Measurements from ENCODE around the gene SFT2D2.

SFT2D2 gene

DNA sequence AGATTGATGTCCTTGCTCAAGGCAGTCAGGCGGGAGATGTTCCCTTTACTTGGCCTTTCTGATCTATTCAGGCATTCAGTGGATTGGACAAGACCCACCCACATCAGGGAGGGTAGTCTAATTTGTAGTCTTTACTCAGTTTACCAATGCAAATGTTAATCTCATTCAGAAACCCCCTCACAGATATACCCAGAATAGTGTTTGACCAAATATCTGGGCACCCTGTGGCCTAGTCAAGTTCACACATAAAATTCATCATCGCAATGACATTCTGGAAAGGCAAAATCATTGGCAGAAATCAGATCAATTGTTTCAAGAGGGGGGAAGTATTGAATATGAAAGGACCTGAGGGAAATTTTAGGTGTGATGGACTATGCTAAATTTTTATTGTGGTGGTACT is 12.5 kb upstream of the SFT2D2 start:
- no peak overlapping the region for H3K4me3 ChIP-seq (ENCODE audit: low read length)
- TF ChIP-seq, protein P1, sequence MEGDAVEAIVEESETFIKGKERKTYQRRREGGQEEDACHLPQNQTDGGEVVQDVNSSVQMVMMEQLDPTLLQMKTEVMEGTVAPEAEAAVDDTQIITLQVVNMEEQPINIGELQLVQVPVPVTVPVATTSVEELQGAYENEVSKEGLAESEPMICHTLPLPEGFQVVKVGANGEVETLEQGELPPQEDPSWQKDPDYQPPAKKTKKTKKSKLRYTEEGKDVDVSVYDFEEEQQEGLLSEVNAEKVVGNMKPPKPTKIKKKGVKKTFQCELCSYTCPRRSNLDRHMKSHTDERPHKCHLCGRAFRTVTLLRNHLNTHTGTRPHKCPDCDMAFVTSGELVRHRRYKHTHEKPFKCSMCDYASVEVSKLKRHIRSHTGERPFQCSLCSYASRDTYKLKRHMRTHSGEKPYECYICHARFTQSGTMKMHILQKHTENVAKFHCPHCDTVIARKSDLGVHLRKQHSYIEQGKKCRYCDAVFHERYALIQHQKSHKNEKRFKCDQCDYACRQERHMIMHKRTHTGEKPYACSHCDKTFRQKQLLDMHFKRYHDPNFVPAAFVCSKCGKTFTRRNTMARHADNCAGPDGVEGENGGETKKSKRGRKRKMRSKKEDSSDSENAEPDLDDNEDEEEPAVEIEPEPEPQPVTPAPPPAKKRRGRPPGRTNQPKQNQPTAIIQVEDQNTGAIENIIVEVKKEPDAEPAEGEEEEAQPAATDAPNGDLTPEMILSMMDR (conservative IDR thresholded peaks at IDR 0.05; ENCODE audit: low read length): no peak
- DNase-seq (ENCODE audit: low read depth): no peak

DNA sequence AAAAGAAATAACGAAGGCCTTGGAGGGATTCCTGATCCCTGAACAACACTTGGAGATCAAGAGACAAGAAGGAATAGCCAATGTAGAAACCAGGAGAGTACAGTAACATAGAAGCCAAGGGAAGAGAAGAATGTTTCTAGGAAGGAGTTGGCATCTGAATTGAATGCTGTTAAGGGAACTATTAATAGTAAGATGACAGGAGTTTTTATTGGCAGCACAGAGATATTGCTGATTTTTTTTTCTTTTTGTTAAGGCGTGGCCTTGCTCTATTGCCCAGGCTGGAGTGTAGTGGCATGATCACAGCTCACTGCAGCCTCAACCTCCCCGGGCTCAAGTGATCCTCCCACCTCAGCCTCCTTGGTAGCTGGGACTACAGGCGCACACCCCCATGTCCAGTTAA is 9.6 kb upstream of the SFT2D2 start:
- DNase-seq (ENCODE audit: low read depth): peak; percentile 16
- TF ChIP-seq, protein P1 (conservative IDR thresholded peaks at IDR 0.05; ENCODE audit: low read length): no peak
- H3K4me3 ChIP-seq (ENCODE audit: low read length): no peak overlapping the region

DNA sequence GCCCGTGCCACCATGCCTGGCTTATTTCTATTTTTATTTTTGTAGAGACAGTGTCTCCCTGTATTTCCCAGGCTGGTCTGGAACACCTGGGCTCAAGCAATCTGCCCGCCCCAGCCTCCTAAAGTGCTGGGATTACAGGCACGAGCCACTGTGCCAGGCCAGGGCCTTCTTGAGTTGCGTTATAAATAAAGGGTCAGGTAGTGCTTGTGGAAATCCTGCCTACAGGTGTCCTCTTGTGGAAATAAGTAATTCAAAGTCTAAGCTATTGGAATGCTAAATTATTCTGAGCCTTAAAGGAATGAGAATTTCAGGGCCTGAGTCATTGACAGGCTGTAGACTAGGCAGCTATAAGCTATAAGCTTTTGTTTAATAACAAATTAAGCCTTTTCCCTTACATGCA is 8.1 kb upstream of the SFT2D2 start:
- H3K4me3 ChIP-seq (ENCODE audit: low read length): no peak overlapping the region
- TF ChIP-seq, protein P1 (conservative IDR thresholded peaks at IDR 0.05; ENCODE audit: low read length): no peak
- DNase-seq (ENCODE audit: low read depth): no peak

DNA sequence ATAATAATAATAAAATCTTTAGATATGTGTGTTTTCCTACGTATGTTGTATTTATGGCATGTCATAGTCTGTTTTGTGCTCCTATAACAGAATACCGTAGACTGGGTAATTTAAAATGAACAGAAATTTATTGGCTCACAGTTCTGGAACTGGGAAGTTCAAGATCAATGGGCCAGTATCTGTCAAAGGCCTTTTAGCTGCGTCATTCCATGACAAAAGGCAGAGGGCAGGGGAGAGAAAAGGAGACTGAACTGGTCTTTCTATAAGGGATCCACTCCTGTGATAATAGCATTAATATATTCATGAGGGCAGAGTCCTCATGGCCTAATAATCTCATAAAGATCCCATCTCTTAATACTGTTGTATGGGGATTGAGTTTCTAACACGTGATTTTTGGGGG is 7.1 kb upstream of the SFT2D2 start:
- DNase-seq (ENCODE audit: low read depth): no peak
- TF ChIP-seq, protein P1 (conservative IDR thresholded peaks at IDR 0.05; ENCODE audit: low read length): no peak
- H3K4me3 ChIP-seq (ENCODE audit: low read length): no peak overlapping the region

DNA sequence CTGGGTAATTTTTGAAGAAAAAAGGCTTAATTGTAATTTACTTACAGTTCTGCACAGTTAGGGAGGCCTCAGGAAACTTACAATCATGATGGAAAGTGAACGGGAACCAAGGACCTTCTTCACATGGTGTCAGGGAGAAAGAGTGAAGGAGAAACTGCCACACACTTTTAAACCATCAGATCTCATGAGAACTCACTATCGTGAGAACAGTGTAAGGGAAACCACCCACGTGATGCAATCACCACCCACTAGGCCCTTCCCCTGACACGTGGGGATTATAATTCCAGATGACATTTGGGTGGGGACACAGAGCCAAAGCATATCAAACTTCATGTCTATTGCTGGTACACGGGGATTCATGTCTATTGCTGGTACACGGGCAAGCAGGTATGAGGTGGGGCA is 5.3 kb upstream of the SFT2D2 start:
- no peak for DNase-seq (ENCODE audit: low read depth)
- TF ChIP-seq, protein P1 (conservative IDR thresholded peaks at IDR 0.05; ENCODE audit: low read length): no peak
- no peak overlapping the region for H3K4me3 ChIP-seq (ENCODE audit: low read length)

DNA sequence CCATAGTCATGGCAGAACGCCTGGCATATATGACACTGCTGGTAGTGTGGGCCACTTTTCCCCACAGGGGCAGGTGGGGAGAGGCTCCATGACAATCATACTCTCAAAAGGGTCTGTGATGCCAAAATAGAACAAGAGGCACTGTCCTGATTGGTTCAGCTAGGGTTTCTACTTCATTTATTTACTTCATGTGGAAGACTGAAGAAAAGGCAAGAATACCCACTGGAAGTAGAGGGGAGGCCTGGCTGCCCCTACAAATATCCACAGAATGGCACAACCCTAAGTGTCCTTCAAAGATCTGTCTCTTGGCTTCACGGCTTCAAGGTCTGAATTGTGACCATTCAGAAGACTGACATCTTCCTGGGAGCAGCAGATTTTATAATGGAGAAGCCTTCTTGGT is 4.5 kb upstream of the SFT2D2 start:
- TF ChIP-seq, protein P1 (conservative IDR thresholded peaks at IDR 0.05; ENCODE audit: low read length): no peak
- no peak for DNase-seq (ENCODE audit: low read depth)
- no peak overlapping the region for H3K4me3 ChIP-seq (ENCODE audit: low read length)

DNA sequence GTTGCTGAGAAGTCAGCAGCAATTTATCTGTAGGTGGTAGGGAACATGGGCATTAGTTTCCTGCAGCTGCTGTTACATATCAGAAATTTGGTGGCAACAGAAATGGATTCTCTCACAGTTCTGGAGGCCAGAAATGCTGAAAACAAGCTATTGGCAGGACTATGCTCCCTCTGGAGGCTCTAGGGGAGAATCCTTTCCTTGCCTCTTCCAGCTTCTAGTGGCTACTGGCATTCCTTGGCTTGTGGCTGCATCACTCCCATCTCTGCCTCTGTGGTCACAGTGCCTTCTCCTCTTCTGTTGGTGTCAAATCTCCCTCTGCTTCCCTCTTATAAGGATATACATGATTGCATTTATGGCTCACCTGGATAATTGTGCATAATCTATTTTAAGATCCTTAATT is 2.5 kb upstream of the SFT2D2 start:
- TF ChIP-seq, protein P1 (conservative IDR thresholded peaks at IDR 0.05; ENCODE audit: low read length): no peak
- DNase-seq (ENCODE audit: low read depth): no peak

More for the DNA sequence above, 2.5 kb upstream of the SFT2D2 start:
- no peak overlapping the region for H3K4me3 ChIP-seq (ENCODE audit: low read length)
